Erythroblast (primary cell): ENCODE measurements around the gene FREM1.

Source experiments
- DNase-seq, 2 experiments: peaks; one replicate each; lab custom pipeline; 2025; lab: John Stamatoyannopoulos, UW
- GATA1 ChIP-seq: IDR thresholded peaks from 2 replicates; pipeline ENCODE4 v1.6.1; 2011; ENCODE audit warnings: low read depth, mild to moderate bottlenecking, control low read depth, low read length, moderate library complexity
- POLR2A ChIP-seq: IDR thresholded peaks from 2 replicates; pipeline ENCODE4 v1.6.1; 2011; ENCODE audit warnings: mild to moderate bottlenecking, low read length

FREM1 gene

DNA sequence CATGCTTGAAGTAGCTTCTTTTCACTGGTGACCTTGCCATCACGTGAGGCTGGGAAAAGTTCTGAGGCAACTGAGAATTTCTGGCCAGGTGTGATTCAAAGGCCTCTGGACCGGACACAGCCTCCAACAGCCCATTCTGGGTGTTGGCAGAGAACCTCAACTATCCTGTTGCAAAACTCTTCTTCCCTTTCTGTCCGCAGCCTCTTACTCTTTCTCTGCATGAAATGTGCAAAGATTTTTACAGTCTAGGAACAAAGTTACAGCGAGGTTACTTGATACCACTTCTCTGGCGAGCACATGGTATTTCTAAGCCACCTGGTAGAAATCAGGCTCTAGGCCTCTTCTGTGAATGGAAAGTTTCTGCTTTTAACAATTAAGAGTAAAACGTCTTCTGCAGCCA is 79.2 kb downstream of the FREM1 start:
- DNase-seq, result no peak
- TF ChIP-seq GATA1, result no peak
- TF ChIP-seq POLR2A, result no peak

DNA sequence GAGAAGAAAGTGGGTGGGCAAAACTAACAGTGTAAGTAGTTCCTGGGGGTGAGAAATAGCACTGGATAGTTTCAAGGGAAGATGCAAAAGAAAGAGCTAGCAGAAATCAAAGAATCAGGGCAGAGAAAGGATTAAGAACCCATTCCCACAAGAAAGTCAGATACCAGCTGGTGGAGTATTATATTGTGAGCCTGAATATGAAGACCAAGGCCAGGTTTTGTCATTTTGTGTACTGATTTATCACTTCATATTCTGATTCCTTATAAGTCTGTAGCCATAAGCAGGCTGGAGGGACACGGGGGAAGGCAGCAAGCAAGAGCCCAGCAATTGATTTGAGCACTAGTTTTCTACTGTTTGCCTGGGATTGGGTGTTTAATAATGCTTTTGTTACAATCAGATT is 80.2 kb downstream of the FREM1 start:
- DNase-seq, result no peak
- no peak for TF ChIP-seq GATA1
- no peak for TF ChIP-seq POLR2A

DNA sequence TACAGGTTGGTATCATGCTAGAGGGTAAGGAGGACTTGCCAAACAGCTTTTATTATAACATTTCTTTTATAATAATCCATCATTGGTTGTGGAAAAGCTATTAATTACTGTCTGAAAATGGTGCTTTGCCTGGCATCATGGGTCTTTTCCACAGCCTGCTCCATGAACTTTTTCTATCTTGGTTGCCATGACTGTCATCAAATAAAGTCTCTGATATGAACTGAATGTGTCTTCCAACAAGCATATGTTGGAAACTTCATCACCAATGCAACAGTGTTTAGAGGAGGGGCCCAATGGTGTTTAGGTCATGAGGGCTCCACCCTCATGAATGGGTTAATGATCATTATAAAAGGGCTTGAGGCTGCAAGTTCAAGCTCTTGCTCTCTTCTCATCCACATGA is 81.0 kb downstream of the FREM1 start:
- TF ChIP-seq POLR2A (no peak), GATA1 (no peak)
- DNase-seq, result no peak

DNA sequence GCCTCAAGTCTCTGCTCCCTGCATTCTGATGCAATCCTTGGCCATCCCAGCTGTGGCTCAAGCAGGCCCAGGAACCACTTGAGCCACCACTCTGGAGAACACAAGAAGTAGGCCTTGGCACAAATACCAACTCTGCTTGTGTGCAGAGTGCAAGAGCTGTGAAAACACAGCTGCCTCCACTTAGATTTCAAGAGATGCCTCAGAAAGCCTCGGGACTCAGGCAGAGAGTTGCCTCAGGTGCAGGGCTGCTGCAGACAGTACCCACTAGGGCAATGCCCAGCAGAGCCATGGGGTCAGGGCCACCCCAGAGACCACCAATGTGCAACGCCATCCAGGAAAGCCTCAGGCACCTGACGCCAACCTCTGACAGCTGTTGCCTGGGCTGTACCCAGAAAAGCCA is 82.4 kb downstream of the FREM1 start:
- TF ChIP-seq GATA1 (no peak), POLR2A (no peak)
- DNase-seq, result no peak

DNA sequence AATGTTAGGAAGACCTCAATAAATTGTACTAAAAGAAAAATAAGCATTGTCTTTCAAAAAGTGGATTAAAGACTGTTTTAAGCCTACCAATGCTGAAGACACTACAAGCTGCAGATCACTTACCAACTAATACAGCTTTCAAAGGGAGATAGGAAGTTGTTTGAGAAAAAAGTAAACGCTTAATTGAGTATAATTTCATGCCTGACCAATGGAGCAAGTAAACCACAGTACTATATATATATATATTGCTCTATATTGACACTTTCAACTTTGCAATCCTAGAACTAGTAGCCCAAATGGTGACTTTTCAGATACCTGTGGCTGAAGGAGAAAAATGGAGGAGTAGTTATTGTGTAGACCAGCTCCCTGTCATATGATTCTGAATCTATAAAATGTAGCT is 85.7 kb downstream of the FREM1 start:
- TF ChIP-seq POLR2A, result no peak
- no peak for DNase-seq

DNA sequence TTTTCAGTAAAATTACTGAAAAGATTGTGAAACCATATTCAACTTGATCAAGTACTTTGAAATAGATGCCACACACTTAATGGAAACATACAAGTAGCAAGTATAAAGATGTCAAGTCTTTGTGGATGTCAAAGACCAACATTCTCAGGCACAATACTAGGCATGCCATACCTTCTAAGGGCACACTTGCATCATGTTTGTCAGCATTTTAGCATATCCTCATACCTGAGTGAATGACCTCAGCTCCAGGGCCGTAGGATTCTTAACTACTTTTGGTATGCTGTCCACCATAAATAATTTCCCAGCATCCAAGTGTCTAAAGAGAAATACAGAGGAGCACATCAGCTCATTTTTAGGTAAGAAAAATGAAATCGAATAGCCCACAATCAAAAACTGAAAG is 86.4 kb downstream of the FREM1 start:
- no peak for TF ChIP-seq POLR2A
- TF ChIP-seq GATA1, result no peak
- DNase-seq, result no peak

DNA sequence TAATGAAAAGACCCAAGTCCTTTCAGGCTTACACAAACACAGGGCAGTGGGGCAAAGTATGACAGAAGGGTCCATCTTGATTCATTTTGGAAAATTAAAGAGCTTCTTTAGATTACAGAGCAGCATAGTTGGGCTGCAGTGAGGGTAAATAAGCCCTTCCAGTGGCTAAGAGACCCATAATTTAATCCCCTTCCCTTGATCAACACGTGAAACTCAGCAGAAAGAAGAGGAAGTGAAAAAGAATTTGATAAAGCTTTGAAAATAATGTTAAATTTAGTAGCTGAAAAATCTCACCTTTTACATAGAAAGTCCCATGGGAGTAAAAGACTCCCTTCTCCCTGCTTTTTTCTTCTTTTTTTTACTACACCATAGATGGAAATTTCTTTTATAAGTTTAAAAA is 87.6 kb downstream of the FREM1 start:
- DNase-seq, result no peak
- TF ChIP-seq POLR2A (no peak), GATA1 (no peak)

DNA sequence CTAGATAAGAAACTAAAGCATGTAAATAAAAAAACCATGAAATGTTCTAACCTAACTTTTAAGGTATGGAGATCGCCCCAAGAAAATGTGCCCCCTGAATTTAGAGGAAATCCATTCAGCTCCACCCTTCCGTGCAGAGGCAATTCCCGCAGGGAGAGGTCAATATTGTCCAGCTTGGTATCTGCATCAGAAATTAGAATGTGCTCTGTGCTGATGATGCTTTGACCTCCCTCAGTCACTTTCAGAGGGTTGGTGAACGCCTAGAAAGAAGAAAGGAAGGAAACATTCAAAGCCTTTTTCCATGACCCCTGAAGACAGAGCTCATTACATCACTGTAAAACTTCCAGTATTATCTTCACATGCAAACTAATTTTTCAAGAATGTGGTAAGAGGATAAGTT is 91.0 kb downstream of the FREM1 start:
- DNase-seq, result no peak
- TF ChIP-seq GATA1 (no peak), POLR2A (no peak)

DNA sequence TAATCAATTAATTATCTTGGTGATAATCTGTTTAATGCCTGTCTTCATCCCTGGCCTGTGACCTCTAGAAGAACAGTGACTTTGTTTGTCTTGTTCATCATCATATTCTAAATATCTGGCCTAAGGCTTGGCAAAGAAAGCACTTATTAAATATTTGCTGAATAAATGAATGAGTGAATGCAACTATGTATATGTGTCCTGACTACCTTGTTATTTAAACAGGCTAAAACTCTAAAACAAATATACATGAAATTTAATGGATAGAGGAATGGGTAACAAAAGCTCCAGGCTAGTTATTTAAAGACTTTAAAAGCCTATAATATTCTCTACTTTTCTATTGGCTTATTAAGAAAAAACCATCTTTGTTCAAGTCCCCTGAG is 96.0 kb downstream of the FREM1 start:
- no peak for TF ChIP-seq POLR2A
- TF ChIP-seq GATA1, result no peak
- no peak for DNase-seq

DNA sequence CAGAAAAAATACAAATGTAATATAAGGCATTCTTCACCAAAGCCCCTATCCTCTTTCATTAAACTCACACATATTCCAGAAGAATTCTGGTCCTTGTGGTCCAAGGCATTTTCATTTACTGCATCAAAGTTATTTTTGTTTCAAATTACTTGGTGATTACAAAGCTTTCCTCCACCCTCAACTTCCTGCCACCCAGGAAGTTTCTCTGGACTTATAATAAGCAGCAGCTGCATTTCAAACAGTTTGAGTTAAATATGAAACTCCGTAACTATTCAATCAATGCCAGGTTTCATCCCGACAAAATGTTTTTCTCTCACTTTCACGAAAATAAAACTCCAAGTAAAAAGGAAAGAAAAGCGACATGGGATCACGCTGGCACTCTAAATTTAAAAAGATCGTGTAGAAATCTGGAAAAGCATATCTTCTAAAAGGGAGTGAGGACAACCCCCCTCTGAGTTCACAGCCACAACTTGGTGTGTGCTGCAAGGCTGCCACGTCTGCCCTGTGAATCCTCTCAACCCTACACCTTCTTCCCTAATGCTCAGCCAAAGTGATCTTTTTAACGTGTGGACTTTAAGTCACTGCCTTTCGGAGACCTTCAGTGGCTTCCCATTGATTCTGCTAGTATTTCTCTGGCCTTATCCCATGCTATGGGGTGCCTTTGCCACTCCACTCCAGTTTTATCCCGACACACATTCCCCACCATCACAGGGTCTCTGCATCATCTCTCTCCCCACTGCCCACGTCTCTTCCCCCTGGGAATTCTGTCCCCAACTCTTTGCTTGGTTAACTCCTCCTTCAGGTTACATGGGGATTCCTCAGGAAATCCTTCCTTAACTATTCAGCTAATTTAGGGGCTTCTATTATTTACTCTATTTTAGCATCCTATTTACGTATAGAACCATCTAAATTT is 96.6 kb downstream of the FREM1 start:
- DNase-seq, result no peak
- TF ChIP-seq GATA1 (no peak), POLR2A (no peak)

DNA sequence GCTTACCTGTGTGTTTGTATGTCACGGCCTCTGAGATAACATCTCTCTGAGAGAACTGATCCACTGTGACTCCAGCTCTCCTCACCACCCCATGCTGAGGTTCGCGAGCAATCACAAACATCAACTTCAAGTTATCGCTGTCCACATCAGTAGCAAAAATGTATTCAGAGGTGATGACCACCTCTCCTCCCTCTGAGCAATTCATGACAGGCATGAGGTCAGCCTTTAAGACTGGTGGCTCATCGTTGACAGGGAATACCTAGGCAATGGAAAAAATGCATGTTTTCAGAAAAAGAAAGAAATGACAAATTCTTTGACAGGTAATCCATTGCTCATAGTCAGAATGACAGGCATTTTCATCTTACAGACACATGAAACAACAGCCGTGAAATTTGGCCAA is 97.4 kb downstream of the FREM1 start:
- TF ChIP-seq GATA1, result no peak
- no peak for TF ChIP-seq POLR2A
- no peak for DNase-seq

DNA sequence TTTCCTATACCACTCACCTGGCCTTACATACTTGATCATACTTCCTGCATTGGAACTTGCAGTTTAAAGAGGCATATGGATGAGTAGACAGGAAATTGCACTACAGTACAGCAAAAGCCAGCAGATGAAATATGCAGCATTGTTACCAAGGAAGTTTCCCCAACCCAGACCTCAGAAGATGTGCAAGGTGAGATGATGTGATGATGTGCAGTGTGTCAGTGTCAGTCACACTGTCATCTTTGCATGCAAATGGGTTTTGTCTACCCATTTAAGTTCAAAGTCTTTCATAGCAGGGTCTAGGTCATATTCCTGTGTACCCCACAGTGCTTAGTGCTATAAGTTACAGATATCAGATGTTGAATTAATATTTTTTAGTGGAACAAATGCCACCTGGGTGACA is 98.4 kb downstream of the FREM1 start:
- DNase-seq, result no peak
- no peak for TF ChIP-seq POLR2A
- TF ChIP-seq GATA1, result no peak

DNA sequence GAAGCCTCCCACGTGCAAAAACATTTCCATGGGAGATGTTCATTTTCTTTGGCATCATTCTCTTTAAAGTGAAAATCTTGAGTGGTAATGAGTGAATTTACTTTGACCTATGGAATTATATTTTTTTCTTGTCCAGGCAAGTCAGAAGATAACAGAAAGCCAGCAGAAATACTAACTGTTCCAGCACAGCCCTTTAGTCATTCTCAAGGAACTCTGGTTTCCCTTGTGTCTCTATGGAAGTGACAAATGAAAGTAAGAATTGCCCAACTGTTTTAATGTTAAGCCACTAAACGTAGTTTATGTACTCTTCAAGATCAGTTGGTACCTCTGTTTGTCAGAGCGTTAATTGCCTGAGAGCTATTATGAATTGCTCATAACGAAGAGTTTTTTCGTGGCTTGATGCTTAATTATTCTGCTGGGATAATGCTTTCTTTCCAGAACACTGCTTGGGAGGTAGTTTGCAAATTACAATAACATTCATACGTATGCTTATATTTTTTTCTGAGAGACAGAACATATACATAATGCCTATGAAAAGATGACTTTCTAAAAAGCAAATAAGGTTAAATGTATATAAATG is 103.2 kb downstream of the FREM1 start:
- no peak for DNase-seq
- TF ChIP-seq POLR2A, result no peak
- no peak for TF ChIP-seq GATA1

DNA sequence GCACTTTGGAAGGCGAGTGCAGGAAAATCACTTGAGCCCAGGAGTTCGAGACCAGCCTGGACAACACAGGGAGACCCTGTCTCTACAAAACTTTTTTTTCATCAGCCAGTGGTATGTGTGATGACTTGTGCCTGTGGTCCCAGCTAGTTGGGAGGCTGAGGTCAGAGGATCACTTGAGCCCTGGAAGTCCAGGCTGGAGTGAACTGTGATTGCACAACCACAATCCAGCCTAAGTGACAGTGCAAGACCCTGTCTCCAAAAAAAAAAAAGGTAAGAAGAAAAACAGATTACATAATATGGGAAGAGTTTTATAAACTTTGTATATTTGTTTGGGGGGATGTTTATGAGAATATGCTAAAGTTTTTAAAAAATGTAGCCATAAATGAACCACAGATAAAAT is 111.2 kb downstream of the FREM1 start:
- TF ChIP-seq GATA1, result no peak
- DNase-seq, result no peak

DNA sequence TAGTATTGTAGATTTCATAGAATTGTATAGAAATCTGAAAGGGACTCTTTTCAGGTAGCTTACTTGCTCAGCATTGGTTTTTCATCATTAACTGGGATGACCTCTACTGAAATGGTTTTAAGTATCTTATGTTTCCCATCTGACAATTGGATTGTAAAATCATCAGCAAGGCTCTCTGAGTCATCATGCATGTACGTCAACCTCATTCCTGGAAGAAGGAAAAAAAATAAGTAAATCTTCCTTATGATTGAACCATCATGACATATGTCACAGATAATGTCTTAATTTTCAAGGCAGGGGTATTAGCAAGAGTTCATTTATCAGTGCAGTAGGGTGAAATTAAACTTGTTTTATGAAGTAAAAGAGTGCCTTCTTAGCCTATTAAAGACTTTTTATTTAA is 112.8 kb downstream of the FREM1 start:
- TF ChIP-seq POLR2A, result no peak
- no peak for TF ChIP-seq GATA1
- DNase-seq, result no peak

DNA sequence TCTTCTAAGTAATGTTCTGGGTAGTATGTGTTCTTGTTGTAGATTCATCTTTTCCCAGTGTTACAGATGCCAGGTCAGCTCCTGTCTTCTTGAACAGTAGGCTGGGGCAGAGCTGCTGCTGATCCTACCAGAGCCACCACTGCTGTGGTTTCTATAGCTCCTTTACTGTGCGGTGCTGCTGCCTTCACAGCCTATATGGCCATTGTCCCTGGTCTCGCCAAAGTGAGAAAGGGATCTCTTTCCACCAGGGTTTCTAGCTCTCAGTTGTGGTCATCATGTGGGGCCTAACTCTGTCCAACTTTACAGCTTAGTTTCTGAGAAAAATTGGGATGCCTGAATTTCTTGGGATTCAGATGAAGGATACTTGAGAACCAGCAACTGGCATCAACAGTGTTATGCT is 116.8 kb downstream of the FREM1 start:
- DNase-seq, result no peak
- TF ChIP-seq GATA1 (no peak), POLR2A (no peak)
